HG03521 (cell line): Measurements from ENCODE around the gene MAST3.
A peak's percentile ranks its signal among the peaks of the same experiment; 100 is the strongest.
"Not testable (repeated sequence)": the region's sequence is repeated elsewhere in the genome, so short reads cannot be mapped to it uniquely, and the experiment has no call there.

Experiments used
- ATAC-seq: cut with Tn5 transposase; IDR thresholded peaks from one replicate; pipeline ENCODE4 v1.9.1; 2021; ENCODE audit warnings: mild to moderate bottlenecking, moderate library complexity; ENCODE audit not compliant: unreplicated experiment

Gene MAST3

GRCh38 chr19:18086590-18087138 is 10.9 kb upstream of the MAST3 start, which contains the start of gene IL12RB1:
TSS of gene IL12RB1 (minus strand) at chr19:18086934. CDS start at chr19:18086823, 111 bp downstream.
- ATAC-seq = no peak

- ATAC-seq = not testable (repeated sequence)
Observed at GRCh38 chr19:18089096-18089541, 8.5 kb upstream of the MAST3 start.

GRCh38 chr19:18089726-18090125 is 7.9 kb upstream of the MAST3 start:
- no peak for ATAC-seq

- ATAC-seq = no peak
Observed at GRCh38 chr19:18090545-18091216, 6.9 kb upstream of the MAST3 start.

- no peak for ATAC-seq
Observed at GRCh38 chr19:18091217-18091608, 6.4 kb upstream of the MAST3 start.

DNA sequence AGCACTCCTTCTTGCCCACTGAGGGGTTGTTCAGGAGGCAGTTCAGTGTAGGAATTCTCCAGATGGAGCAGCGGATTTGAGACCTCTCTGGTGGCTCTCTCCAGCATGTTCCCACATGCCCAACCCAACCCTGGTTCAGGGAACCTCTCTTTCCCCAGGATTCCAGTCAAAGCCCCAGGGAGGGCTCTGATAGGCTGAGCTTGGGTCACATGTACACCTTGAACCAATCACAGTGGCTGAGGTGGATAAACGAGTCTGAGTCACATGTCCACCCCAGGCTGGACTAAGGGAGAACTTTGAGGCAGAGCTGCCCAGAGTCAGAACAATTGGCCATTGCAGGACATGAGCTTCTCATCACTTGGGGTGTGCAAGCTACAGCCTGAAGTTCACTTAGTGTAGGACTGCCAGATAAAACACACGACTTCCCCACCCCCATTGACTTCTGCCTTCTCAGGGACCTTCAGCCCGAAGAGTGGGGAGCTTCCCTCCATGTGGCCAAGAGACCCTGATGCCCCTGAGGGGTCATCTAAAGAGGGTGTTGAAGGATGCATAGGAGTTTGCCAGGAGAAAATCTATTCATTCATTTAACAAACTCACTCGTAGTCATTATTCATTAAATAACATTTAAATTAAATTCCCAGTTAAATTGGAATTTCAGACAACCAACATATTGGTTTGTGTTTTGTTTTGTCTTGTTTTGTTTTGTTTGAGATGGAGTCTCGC is 4.0 kb upstream of the MAST3 start:
- no peak for ATAC-seq

DNA sequence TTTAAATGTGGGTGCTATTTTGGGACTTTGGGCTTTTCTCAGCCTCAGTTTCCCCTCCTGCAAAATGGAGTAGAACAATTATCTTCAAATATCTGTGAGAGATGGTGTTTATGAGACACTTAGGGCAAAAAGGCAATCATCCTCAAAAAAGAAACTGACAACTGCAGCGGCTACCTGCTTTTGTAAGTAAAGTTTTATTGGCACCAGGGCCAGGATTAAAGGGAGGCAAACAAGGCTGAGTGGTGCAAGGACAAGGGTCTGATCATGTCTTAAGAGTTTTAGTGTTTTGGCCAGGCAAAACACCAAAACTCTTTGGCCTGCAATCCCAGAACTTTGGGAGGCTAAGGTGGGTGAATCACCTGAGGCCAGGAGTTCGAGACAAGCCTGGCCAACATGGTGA is 1.3 kb upstream of the MAST3 start:
- no peak for ATAC-seq

GRCh38 chr19:18097993-18098890 is 664 bp downstream of the MAST3 start:
- ATAC-seq = no peak

DNA sequence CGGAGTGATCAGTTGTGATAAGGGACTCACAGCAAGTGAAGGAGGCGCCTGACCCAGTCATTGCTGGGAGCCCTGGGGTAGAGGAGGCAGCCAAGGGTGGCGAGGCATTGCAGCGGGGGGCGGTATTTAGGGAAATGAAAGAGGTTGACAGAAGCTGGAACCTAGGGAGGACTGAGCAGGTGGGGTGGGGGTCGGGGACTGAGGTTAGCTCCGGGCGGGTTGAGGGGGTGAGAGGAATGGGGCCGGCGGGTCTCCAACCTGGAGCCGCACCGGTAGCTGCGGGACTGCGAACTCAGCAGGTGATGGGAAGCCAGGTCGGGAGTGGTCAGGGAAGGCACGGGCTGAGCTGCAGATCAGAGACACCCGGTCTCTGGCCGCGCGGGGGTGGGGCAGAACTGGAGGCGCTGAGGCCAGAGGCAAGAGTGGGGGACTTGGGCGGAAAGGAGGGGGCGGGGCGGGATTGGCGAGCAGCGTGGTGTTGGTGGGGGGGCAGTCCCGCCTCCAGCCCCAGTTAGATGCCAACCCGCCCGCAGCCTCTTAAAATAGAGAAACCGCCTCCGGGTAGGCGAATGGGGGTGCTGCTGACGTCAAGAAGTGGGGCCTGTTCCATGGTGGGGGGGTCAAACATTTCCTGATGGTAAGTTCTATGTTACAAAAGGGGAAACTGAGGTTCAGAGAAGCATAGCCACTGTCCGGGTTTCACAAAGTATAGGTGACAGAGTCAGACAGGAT is 1.5 kb downstream of the MAST3 start:
- peak; percentile 32 for ATAC-seq

GRCh38 chr19:18099623-18099995 is 2.0 kb downstream of the MAST3 start:
- ATAC-seq = no peak

GRCh38 chr19:18100710-18101109 is 3.1 kb downstream of the MAST3 start:
- no peak for ATAC-seq

- ATAC-seq = no peak
Observed at GRCh38 chr19:18101268-18101667, 3.7 kb downstream of the MAST3 start.

- ATAC-seq = no peak
Observed at GRCh38 chr19:18102916-18103542, 5.5 kb downstream of the MAST3 start.

DNA sequence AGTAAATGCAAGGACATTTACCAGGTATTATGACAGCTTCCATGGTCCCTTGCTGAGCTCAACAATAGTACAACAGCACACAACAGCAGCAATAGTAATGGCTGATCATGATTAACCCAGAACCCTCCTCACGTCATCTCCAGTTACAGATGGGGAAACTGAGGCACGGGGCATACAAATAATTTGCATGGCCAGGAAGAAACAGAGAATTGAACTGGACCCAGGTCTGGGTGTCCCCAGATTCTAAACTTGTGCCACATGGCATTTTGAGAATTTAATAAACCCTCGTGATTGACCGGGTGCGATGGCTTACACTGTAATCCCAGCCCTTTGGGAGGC is 7.2 kb downstream of the MAST3 start:
- no peak for ATAC-seq

- not testable (repeated sequence) for ATAC-seq
Observed at GRCh38 chr19:18105259-18105658, 7.7 kb downstream of the MAST3 start.

DNA sequence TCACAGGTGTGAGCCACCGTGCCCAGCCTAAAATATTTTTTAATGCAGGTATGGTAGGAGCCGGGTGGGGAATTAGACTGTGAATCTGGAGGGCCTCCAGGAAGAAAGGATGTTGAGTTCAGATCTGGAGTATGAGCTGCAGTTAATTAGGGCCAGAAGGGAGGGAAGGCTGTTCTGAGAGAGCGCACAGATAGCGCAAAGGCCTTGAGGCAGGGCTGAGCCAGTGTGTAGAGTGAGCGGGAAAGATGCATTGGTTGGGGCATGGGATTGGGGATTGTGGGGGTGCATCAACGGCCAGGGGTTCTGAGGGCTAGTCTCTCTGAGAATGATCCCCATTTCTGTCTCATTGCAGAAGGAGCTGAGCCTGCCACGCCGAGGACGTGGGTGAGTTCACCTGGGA is 9.7 kb downstream of the MAST3 start:
- ATAC-seq = no peak

DNA sequence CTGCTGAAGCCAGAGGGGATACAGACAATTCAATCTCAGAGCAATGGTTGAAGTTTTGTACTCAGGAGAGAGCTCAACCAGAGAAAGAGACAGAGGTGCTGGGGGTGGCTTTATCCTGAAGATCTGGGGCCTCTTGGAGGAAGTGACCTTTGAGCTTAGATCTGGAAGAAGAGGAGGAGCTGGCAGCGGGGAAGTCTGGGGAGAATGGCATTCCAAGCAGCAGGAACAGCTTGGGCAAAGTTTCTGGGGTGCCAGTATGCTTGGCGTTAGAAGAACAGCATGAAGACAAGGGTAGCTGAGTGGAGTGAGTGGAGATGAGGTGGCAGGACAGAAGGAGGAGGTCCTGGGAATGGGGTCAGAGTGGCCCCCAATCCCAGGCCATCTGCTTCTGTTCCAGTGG is 11.3 kb downstream of the MAST3 start:
- ATAC-seq = no peak

- ATAC-seq = no peak
Observed at GRCh38 chr19:18109341-18109732, 11.8 kb downstream of the MAST3 start.

GRCh38 chr19:18109733-18110608 is 12.4 kb downstream of the MAST3 start:
- ATAC-seq = no peak
